Fibroblast of pulmonary artery (primary cell): Measurements from ENCODE around the gene DHCR7.

ENCODE experiments used
- DNase-seq: peaks from one replicate; pipeline ENCODE4 v3.0.0-alpha.2; 2010; ENCODE audit warnings: low read depth
- H3K4me3 ChIP-seq: replicated peaks from 2 replicates; pipeline ENCODE4 v1.5.1; 2011; ENCODE audit warnings: low read depth, mild to moderate bottlenecking, control low read depth, low read length, moderate library complexity
- CTCF ChIP-seq: IDR thresholded peaks from 2 replicates; pipeline ENCODE4 v1.5.1; 2011; ENCODE audit warnings: mild to moderate bottlenecking, control low read depth, low read length, inconsistent platforms; ENCODE audit errors: missing control alignments

DHCR7 gene

GRCh38 chr11:71434576-71435130 is 13.5 kb downstream of the DHCR7 start:
- no peak for TF ChIP-seq CTCF
- DNase-seq: no peak
- no peak overlapping the region for H3K4me3 ChIP-seq

GRCh38 chr11:71433648-71434450 is 14.3 kb downstream of the DHCR7 start:
- no peak for TF ChIP-seq CTCF
- H3K4me3 ChIP-seq: no peak overlapping the region
- peak; percentile 57 for DNase-seq

GRCh38 chr11:71432761-71433647 is 15.2 kb downstream of the DHCR7 start:
- no peak overlapping the region for H3K4me3 ChIP-seq
- DNase-seq: no peak
- no peak for TF ChIP-seq CTCF

- no peak for DNase-seq
- TF ChIP-seq CTCF: no peak
- H3K4me3 ChIP-seq: no peak overlapping the region
These were observed 16.9 kb downstream of the DHCR7 start for GRCh38 chr11:71431271-71431670.

- no peak for DNase-seq
- no peak for TF ChIP-seq CTCF
- H3K4me3 ChIP-seq: no peak overlapping the region
These were observed 18.0 kb downstream of the DHCR7 start for GRCh38 chr11:71430166-71430565.

- no peak overlapping the region for H3K4me3 ChIP-seq
- DNase-seq: no peak
- TF ChIP-seq CTCF: no peak
These were observed 18.5 kb downstream of the DHCR7 start for GRCh38 chr11:71429701-71430100.
